OCI-LY7 (cell line): ENCODE measurements around the gene RCOR1.

ENCODE experiments used
- EZH2phosphoT487 ChIP-seq: fragments of 200-600 bp; sonication (generic); IDR thresholded peaks from 2 replicates; pipeline ENCODE4 v1.6.1; 2018; ENCODE audit warnings: low read depth, borderline replicate concordance, mild to moderate bottlenecking, mixed run types, antibody characterized with exemption, low read length, moderate library complexity, mixed read lengths
- TF ChIP-seq, protein P1 (sequence below): fragments of 200-600 bp; sonication (generic); conservative IDR thresholded peaks from 2 replicates; pipeline ENCODE4 v1.5.1; 2014; ENCODE audit warnings: mild to moderate bottlenecking, antibody characterized with exemption, low read length, moderate library complexity, mixed read lengths

DNA sequence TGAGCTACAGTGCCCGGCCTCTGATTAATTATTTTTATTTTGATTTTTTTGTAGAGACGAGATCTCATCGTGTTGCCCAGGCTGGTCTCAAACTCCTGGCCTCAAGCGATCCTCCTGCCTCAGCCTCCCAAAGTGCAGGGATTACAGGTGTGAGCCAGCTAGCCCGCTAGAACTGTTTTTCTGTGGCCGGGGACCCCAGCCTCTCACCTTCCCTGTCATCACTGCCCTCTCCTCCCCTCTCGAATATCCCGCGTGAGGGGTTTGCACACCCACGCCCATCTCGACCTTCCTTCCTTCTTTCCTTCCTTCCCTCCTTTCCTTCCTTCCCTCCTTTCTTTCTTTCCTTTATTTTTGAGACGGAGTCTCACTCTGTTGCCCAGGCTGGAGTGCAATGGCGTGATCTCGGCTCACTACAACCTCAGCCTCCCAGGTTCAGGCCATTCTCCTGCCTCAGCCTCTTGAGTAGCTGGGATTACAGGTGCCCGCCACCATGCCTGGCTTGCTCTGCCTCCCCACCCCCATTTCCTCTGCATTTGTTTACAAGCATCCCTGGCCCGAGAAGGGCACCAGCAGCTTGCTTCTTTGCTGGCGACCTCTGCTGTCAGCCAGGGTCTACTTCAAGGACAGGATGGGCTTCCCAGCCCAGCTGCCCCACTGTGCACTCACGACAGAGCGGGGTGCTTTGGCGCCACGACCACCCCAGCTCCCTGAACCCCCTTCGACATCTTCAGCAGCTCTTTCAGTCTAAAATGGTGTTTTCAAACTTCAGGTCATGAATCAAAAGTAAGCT is 180.5 kb downstream of the RCOR1 start:
- TF ChIP-seq, protein P1, sequence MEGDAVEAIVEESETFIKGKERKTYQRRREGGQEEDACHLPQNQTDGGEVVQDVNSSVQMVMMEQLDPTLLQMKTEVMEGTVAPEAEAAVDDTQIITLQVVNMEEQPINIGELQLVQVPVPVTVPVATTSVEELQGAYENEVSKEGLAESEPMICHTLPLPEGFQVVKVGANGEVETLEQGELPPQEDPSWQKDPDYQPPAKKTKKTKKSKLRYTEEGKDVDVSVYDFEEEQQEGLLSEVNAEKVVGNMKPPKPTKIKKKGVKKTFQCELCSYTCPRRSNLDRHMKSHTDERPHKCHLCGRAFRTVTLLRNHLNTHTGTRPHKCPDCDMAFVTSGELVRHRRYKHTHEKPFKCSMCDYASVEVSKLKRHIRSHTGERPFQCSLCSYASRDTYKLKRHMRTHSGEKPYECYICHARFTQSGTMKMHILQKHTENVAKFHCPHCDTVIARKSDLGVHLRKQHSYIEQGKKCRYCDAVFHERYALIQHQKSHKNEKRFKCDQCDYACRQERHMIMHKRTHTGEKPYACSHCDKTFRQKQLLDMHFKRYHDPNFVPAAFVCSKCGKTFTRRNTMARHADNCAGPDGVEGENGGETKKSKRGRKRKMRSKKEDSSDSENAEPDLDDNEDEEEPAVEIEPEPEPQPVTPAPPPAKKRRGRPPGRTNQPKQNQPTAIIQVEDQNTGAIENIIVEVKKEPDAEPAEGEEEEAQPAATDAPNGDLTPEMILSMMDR: peak; percentile 59
- no peak for TF ChIP-seq EZH2phosphoT487
